Hepatocyte (in vitro differentiated cells): Measurements from ENCODE around the gene FBXO10. TPM values are rescaled to one million over a fixed set of nuclear protein-coding genes. Genes with fewer than 3 reads are reported as not detected.

Experiments used
- DNase-seq: peaks from one replicate; pipeline ENCODE4 v3.0.0-alpha.2; 2016; ENCODE audit warnings: low spot score
- H2AFZ ChIP-seq: fragments of 200-600 bp; sonication (generic); 2 replicates; pipeline ENCODE4 v1.6.0; 2016; ENCODE audit warnings: antibody characterized with exemption, mild to moderate bottlenecking
- H3K27ac ChIP-seq: fragments of 200-600 bp; sonication (generic); 2 replicates; pipeline ENCODE4 v1.5.1; 2016; ENCODE audit warnings: mild to moderate bottlenecking
- H3K27me3 ChIP-seq: fragments of 200-600 bp; sonication (generic); 2 replicates; pipeline ENCODE4 v1.6.1; 2016
- H3K36me3 ChIP-seq: fragments of 200-600 bp; sonication (generic); replicated peaks from 2 replicates; pipeline ENCODE4 v1.5.1; 2016; ENCODE audit warnings: low read depth; ENCODE audit not compliant: insufficient read depth
- H3K4me1 ChIP-seq: fragments of 200-600 bp; sonication (generic); 2 replicates; pipeline ENCODE4 v1.5.1; 2016; ENCODE audit warnings: mild to moderate bottlenecking, moderate library complexity; ENCODE audit not compliant: insufficient read depth
- H3K4me2 ChIP-seq: fragments of 200-600 bp; sonication (generic); 2 replicates; pipeline ENCODE4 v1.6.0; 2016
- H3K4me3 ChIP-seq: fragments of 200-600 bp; sonication (generic); 2 replicates; pipeline ENCODE4 v1.5.1; 2016; ENCODE audit warnings: mild to moderate bottlenecking
- H3K79me2 ChIP-seq: fragments of 200-600 bp; sonication (generic); 2 replicates; pipeline ENCODE4 v1.6.0; 2017; ENCODE audit warnings: mild to moderate bottlenecking
- H3K9me2 ChIP-seq: fragments of 200-600 bp; sonication (generic); replicated peaks from 2 replicates; pipeline ENCODE4 v1.6.0; 2017; ENCODE audit warnings: mild to moderate bottlenecking; ENCODE audit not compliant: insufficient read depth
- H3K9me3 ChIP-seq: fragments of 200-600 bp; sonication (generic); 2 replicates; pipeline ENCODE4 v1.5.1; 2016; ENCODE audit warnings: low read depth, mild to moderate bottlenecking
- H4K20me1 ChIP-seq: fragments of 200-600 bp; sonication (generic); 2 replicates; pipeline ENCODE4 v1.6.0; 2016; ENCODE audit warnings: mild to moderate bottlenecking; ENCODE audit not compliant: insufficient read depth, poor library complexity, severe bottlenecking
- EZH2 ChIP-seq: fragments of 200-600 bp; sonication (generic); IDR thresholded peaks from 2 replicates; pipeline ENCODE4 v1.6.1; 2016; ENCODE audit warnings: antibody characterized with exemption, mild to moderate bottlenecking, borderline replicate concordance
- EZH2phosphoT487 ChIP-seq: fragments of 200-600 bp; sonication (generic); IDR thresholded peaks from one replicate; pipeline ENCODE4 v1.6.1; 2018; ENCODE audit warnings: antibody characterized with exemption, mild to moderate bottlenecking, low read depth, moderate library complexity; ENCODE audit not compliant: unreplicated experiment, severe bottlenecking
- WGBS: methylation state at CpG from one replicate; pipeline ENCODE4 v1.1.6; 2016; ENCODE audit warnings: low lambda C conversion rate; ENCODE audit errors: missing lambda C conversion rate; 5-methylcytosine and 5-hydroxymethylcytosine counted together
- polyA plus RNA-seq: library from polyadenylated mRNA; unstranded; fragments of >200 nt; fragmentation: Nextera tagmentation; extraction: Ambion mirVana; gene quantifications from 2 replicates; pipeline ENCODE4 v1.2.1, GENCODE V29; 2016
- total RNA-seq: library from RNA; depleted of rRNA; stranded (reverse); fragments of >200 nt; gene quantifications from 2 replicates; pipeline ENCODE4 v1.2.3, GENCODE V29; 2014
- TF ChIP-seq, protein P1 (sequence below): fragments of 200-600 bp; sonication (generic); IDR thresholded peaks from 2 replicates; pipeline ENCODE4 v1.5.1; 2016; ENCODE audit warnings: antibody characterized with exemption, mild to moderate bottlenecking; ENCODE audit not compliant: poor library complexity

FBXO10 gene
- total and polyA plus RNA-seq, 2 experiments from 2014 or later, result 7.4 to 12.5 TPM

DNA sequence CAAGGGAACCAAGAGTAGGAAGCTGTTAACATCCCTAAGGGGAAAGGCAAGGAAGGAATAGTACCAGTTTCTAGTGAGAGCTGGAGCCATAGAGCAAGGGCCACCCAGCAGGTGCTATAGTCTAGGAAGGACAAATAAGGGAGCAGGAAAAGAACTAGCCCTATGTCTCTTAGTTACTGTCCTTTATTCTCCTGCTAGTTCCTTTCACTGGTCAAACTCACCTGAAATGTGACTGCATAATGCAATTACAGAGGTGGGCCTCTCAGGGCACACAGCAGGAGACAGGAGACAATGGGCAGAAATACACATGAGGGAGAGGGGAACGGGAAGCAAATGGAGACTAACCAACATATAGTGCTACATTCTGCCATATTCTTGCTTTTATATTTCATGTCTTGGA, 47.9 kb upstream of the FBXO10 start:
- Histone ChIP-seq H4K20me1 (no peaks in the 10 kb centered on the region), H3K4me3 (no peak overlapping the region), H3K9me2 (no peaks in the 10 kb centered on the region), H3K27ac (no peak overlapping the region), H3K27me3 (no peaks in the 10 kb centered on the region), H3K4me2 (no peak overlapping the region), H3K79me2 (no peaks in the 10 kb centered on the region), H3K36me3 (no peaks in the 10 kb centered on the region), H3K9me3 (no peaks in the 10 kb centered on the region), H3K4me1 (no peaks in the 10 kb centered on the region), H2AFZ (no peak overlapping the region)
- no peak for TF ChIP-seq EZH2phosphoT487
- TF ChIP-seq EZH2, result no peak
- TF ChIP-seq, protein P1, sequence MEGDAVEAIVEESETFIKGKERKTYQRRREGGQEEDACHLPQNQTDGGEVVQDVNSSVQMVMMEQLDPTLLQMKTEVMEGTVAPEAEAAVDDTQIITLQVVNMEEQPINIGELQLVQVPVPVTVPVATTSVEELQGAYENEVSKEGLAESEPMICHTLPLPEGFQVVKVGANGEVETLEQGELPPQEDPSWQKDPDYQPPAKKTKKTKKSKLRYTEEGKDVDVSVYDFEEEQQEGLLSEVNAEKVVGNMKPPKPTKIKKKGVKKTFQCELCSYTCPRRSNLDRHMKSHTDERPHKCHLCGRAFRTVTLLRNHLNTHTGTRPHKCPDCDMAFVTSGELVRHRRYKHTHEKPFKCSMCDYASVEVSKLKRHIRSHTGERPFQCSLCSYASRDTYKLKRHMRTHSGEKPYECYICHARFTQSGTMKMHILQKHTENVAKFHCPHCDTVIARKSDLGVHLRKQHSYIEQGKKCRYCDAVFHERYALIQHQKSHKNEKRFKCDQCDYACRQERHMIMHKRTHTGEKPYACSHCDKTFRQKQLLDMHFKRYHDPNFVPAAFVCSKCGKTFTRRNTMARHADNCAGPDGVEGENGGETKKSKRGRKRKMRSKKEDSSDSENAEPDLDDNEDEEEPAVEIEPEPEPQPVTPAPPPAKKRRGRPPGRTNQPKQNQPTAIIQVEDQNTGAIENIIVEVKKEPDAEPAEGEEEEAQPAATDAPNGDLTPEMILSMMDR, result no peak
- WGBS, result 73% methylated on average over 1 of the region's 1 CpG
- no peak for DNase-seq

DNA sequence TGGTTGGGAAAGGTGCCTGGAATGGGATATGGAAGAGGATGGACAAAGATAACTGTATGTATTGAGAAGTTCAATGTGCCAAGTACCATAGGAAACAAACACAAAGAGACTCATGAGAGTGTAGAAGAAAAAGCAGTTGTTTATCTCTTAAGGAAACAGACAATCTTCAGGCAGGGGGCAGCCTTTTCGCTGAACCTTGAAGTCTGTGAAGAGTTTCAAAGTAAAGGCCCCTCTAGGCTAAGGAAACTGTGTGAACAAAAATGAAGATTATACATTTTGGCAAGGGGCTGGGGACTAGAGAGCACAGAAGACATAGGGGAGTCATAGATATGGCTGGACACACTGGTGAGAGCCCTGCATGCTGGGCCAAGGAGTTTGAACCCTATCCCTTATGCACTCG, 47.1 kb upstream of the FBXO10 start:
- Histone ChIP-seq H3K27ac (no peak overlapping the region), H4K20me1 (no peaks in the 10 kb centered on the region), H3K27me3 (no peaks in the 10 kb centered on the region), H3K36me3 (no peaks in the 10 kb centered on the region), H3K4me3 (no peak overlapping the region), H3K4me1 (no peaks in the 10 kb centered on the region), H3K4me2 (no peak overlapping the region), H3K9me2 (no peaks in the 10 kb centered on the region), H2AFZ (no peak overlapping the region), H3K9me3 (no peaks in the 10 kb centered on the region), H3K79me2 (no peaks in the 10 kb centered on the region)
- no peak for DNase-seq
- TF ChIP-seq, protein P1, result no peak
- TF ChIP-seq EZH2phosphoT487 (no peak), EZH2 (no peak)
- 81% methylated on average over 2 of the region's 2 CpGs for WGBS

DNA sequence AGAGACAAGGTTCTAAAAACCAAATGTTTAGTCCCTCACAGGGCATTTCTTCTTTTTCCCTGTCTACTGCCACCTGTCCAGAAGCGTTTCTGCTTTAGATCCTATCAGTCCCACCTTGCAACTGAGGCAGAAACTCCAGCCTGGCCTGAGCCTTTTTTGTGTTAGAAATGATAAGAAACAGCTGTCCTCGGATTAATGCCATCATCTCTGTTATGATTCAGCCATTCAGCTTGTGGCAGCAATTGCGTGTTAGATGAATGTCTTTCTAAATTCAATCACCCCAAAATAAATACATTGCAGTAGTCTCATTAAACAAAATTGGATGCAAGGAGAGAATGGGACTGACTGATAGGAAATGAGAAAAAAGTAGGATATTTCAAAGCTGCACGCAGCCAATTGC, 46.3 kb upstream of the FBXO10 start:
- Histone ChIP-seq H3K4me2 (no peak overlapping the region), H3K27me3 (no peaks in the 10 kb centered on the region), H3K4me1 (no peaks in the 10 kb centered on the region), H3K36me3 (no peaks in the 10 kb centered on the region), H3K27ac (no peak overlapping the region), H3K9me2 (no peaks in the 10 kb centered on the region), H4K20me1 (no peaks in the 10 kb centered on the region), H3K79me2 (no peaks in the 10 kb centered on the region), H3K9me3 (no peaks in the 10 kb centered on the region), H2AFZ (no peak overlapping the region), H3K4me3 (no peak overlapping the region)
- TF ChIP-seq, protein P1, result no peak
- TF ChIP-seq EZH2, result no peak
- no peak for TF ChIP-seq EZH2phosphoT487
- DNase-seq, result no peak
- WGBS, result 75% methylated on average over 4 of the region's 4 CpGs
